Esophagus muscularis mucosa (tissue), 3 donors: ENCODE data around the gene EDA.
"Not testable (repeated sequence)": the region's sequence is repeated elsewhere in the genome, so short reads cannot be mapped to it uniquely, and the experiment has no call there.

Source experiments
- POLR2A ChIP-seq: fragments of 450-650 bp; IDR thresholded peaks from one replicate; pipeline ENCODE4 v1.6.1; 2017; ENCODE audit warnings: antibody characterized with exemption, moderate library complexity, mild to moderate bottlenecking, low read depth
- POLR2AphosphoS5 ChIP-seq, 2 donors: sonication (generic); formaldehyde crosslinking; IDR thresholded peaks; one replicate each; pipeline ENCODE4 v1.6.1; 2017; ENCODE audit warnings: antibody characterized with exemption in 2 of 2
- TF ChIP-seq, protein P1 (sequence below), 3 experiments: fragments of 200-600 bp in 2 of 3; fragments of 450-650 bp in 1 of 3; sonication (generic) in 2 of 3; IDR thresholded peaks; one replicate each; pipeline ENCODE4 v1.5.1; 2017 to 2019; ENCODE audit warnings: antibody characterized with exemption in 3 of 3, mild to moderate bottlenecking in 2 of 3, moderate library complexity in 1 of 3

DNA sequence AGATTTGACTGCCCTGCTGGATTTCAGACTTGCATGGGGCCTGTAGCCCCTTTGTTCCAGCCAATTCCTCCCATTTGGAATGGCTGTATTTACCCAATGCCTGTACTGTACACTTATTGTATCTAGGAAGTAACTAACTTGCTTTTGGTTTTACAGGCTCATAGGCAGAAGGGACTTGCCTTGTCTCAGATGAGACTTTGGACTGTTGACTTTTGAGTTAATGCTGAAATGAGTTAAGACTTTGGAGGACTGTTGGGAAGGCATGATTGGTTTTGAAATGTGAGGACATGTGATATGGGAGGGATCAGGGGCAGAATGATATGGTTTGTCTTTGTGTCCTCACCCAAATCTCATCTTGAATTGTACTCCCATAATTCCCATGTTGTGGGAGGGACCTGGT, 382.4 kb downstream of the EDA start:
- TF ChIP-seq, protein P1, sequence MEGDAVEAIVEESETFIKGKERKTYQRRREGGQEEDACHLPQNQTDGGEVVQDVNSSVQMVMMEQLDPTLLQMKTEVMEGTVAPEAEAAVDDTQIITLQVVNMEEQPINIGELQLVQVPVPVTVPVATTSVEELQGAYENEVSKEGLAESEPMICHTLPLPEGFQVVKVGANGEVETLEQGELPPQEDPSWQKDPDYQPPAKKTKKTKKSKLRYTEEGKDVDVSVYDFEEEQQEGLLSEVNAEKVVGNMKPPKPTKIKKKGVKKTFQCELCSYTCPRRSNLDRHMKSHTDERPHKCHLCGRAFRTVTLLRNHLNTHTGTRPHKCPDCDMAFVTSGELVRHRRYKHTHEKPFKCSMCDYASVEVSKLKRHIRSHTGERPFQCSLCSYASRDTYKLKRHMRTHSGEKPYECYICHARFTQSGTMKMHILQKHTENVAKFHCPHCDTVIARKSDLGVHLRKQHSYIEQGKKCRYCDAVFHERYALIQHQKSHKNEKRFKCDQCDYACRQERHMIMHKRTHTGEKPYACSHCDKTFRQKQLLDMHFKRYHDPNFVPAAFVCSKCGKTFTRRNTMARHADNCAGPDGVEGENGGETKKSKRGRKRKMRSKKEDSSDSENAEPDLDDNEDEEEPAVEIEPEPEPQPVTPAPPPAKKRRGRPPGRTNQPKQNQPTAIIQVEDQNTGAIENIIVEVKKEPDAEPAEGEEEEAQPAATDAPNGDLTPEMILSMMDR (IDR thresholded peaks at IDR 0.05), result not testable (repeated sequence)
- not testable (repeated sequence) for TF ChIP-seq POLR2AphosphoS5 (IDR thresholded peaks at IDR 0.05); POLR2A
